K562 (cell line): ENCODE measurements around the gene LYPLA2. TPM values are rescaled to one million over a fixed set of nuclear protein-coding genes. Genes with fewer than 3 reads are reported as not detected.

Experiments
- ATAC-seq: fragments of 200-7000 bp; cut with Tn5 transposase; 3 replicates; pipeline ENCODE4 v1.9.1; 2020; ENCODE audit warnings: moderate library complexity
- BruUV-seq: library from RNA; stranded (reverse); fragments of 400-500 nt; replicated peaks from 2 replicates; lab custom pipeline; 2021; lab: Mats Ljungman, UMichigan
- CTCF ChIA-PET: fragments of 300-600 bp; formaldehyde crosslinking; extraction: SDS; loops from one replicate; lab custom pipeline; 2021; ENCODE audit warnings: low intra/inter-chr PET ratio; lab: Yijun Ruan, JAX
- POLR2A ChIA-PET: fragments of 300-600, 350-650 bp; sonication (Branson Sonifier 250); formaldehyde crosslinking; extraction: SDS; loops from one replicate; lab custom pipeline; 2021; ENCODE audit warnings: antibody characterized with exemption, inconsistent platforms; lab: Yijun Ruan, JAX
- DNase-seq, 4 experiments: peaks; one replicate each; pipeline versions ENCODE4 v3.0.0 to v3.0.0-alpha.2; 2011 to 2018; ENCODE audit warnings: low spot score in 3 of 4, mixed read lengths in 3 of 4; ENCODE audit errors: extremely low read depth in 1 of 4
- FAIRE-seq: peaks from 2 replicates; lab custom pipeline; 2011; peaks lifted over from hg19 to GRCh38; lab: Jason Lieb, UNC
- H2AFZ ChIP-seq: 2 replicates; pipeline ENCODE4 v1.6.0; 2011; ENCODE audit warnings: low read depth, low read length, control low read depth, inconsistent platforms
- H3K27ac ChIP-seq: fragments of 200-600 bp; 3 replicates; pipeline ENCODE4 v1.8.0; 2011; ENCODE audit warnings: low read depth, mild to moderate bottlenecking, control low read depth, inconsistent platforms, low read length, moderate library complexity, mixed read lengths; ENCODE audit errors: extremely low read depth
- H3K27me3 ChIP-seq, 2 experiments: fragments of 300-600 bp in 1 of 2; 2 replicates in 1 of 2; 3 replicates in 1 of 2; pipeline versions ENCODE4 v1.6.0 to v1.8.0; 2011; ENCODE audit warnings: inconsistent platforms in 2 of 2, low read length in 2 of 2, mild to moderate bottlenecking in 1 of 2, mixed read lengths in 1 of 2, moderate library complexity in 1 of 2; ENCODE audit not compliant: control insufficient read depth in 2 of 2, insufficient read depth in 2 of 2
- H3K36me3 ChIP-seq: fragments of 300-600 bp; 3 replicates; pipeline ENCODE4 v1.8.0; 2011; ENCODE audit warnings: mild to moderate bottlenecking, low read length, inconsistent platforms; ENCODE audit not compliant: control insufficient read depth, insufficient read depth
- H3K4me1 ChIP-seq, 2 experiments: fragments of 200-600 bp in 1 of 2; replicated peaks in 1 of 2; 2 replicates in 1 of 2; 3 replicates in 1 of 2; pipeline versions ENCODE4 v1.5.1 to v1.8.0; 2011; ENCODE audit warnings: inconsistent platforms in 2 of 2, low read length in 2 of 2, mild to moderate bottlenecking in 1 of 2, mixed read lengths in 1 of 2, moderate library complexity in 1 of 2; ENCODE audit not compliant: control insufficient read depth in 2 of 2, insufficient read depth in 2 of 2
- H3K4me2 ChIP-seq: 2 replicates; pipeline ENCODE4 v1.6.1; 2011; ENCODE audit warnings: low read length, control low read depth, inconsistent platforms, mixed read lengths; ENCODE audit not compliant: insufficient read depth
- H3K4me3 ChIP-seq: fragments of 200-600 bp; sonication (generic), shearing (Covaris generic); 2 replicates; pipeline ENCODE4 v1.5.1; 2016; ENCODE audit warnings: control low read depth, inconsistent platforms
- H3K79me2 ChIP-seq: fragments of 200-600 bp; 3 replicates; pipeline ENCODE4 v1.8.0; 2011; ENCODE audit warnings: low read length, inconsistent platforms; ENCODE audit not compliant: control insufficient read depth, insufficient read depth
- H3K9ac ChIP-seq, 2 experiments: 2 replicates each; pipeline versions ENCODE4 v1.6.0 to v1.6.1; 2011; ENCODE audit warnings: low read depth in 2 of 2, low read length in 2 of 2, control low read depth in 1 of 2, inconsistent platforms in 1 of 2, mild to moderate bottlenecking in 1 of 2, mixed read lengths in 1 of 2; ENCODE audit not compliant: insufficient read depth in 1 of 2
- H3K9me1 ChIP-seq: one replicate; pipeline ENCODE4 v1.6.0; 2011; ENCODE audit warnings: inconsistent platforms, mild to moderate bottlenecking, low read length, moderate library complexity; ENCODE audit not compliant: control insufficient read depth, insufficient read depth
- H3K9me3 ChIP-seq: replicated peaks from 2 replicates; pipeline ENCODE4 v1.5.1; 2011; ENCODE audit warnings: low read depth, low read length, inconsistent platforms; ENCODE audit not compliant: control insufficient read depth, insufficient read depth
- H4K20me1 ChIP-seq: replicated peaks from 2 replicates; pipeline ENCODE4 v1.6.1; 2011; ENCODE audit warnings: low read length, inconsistent platforms, mixed read lengths; ENCODE audit not compliant: control insufficient read depth, insufficient read depth
- POLR2G ChIP-seq: fragments of 200-400 bp; formaldehyde crosslinking; IDR thresholded peaks from 2 replicates; pipeline ENCODE4 v1.6.1; 2017; ENCODE audit warnings: low read depth, mild to moderate bottlenecking, antibody characterized with exemption, low read length, moderate library complexity
- RBBP5 ChIP-seq: fragments of 200-600 bp; sonication (generic); IDR thresholded peaks from 2 replicates; pipeline ENCODE4 v1.6.1; 2012; ENCODE audit warnings: borderline replicate concordance, mild to moderate bottlenecking, low read length, control low read depth, inconsistent platforms; ENCODE audit not compliant: insufficient read depth, poor library complexity, severe bottlenecking
- RBFOX2 ChIP-seq: fragments of 200-400 bp; formaldehyde crosslinking; IDR thresholded peaks from 2 replicates; pipeline ENCODE4 v1.6.1; 2017; ENCODE audit warnings: low read depth, mild to moderate bottlenecking, low read length, moderate library complexity
- RBM22 ChIP-seq: fragments of 200-400 bp; formaldehyde crosslinking; IDR thresholded peaks from 2 replicates; pipeline ENCODE4 v1.6.1; 2018; ENCODE audit warnings: low read length, low read depth; ENCODE audit not compliant: poor library complexity, severe bottlenecking
- ZNF263 ChIP-seq: sonication (generic); formaldehyde crosslinking; IDR thresholded peaks from 2 replicates; pipeline ENCODE4 v1.8.0; 2022; ENCODE audit warnings: mild to moderate bottlenecking, missing genetic modification reagents, borderline replicate concordance
- WGBS: fragments of 100-300 bp; shearing (Covaris generic); methylation state at CpG from one replicate; pipeline ENCODE4 v1.1.6; 2016; ENCODE audit warnings: low coverage, mixed read lengths; ENCODE audit not compliant: insufficient coverage; ENCODE audit errors: missing lambda C conversion rate; 5-methylcytosine and 5-hydroxymethylcytosine counted together
- in situ Hi-C: fragments of 300-500 bp; cut with MboI; formaldehyde crosslinking; loops from 4 replicates; pipeline ENCODE4 v1.15.0; 2018; ENCODE audit warnings: inconsistent platforms, mixed read lengths
- intact Hi-C: fragments of 100-400 bp; cut with micrococcal nuclease; formaldehyde crosslinking; loops from 2 replicates; pipeline ENCODE4 v1.14.2; 2022
- polyA plus RNA-seq, 8 experiments: library from polyadenylated mRNA; depleted of rRNA in 4 of 8; stranded (reverse) in 5 of 8; unstranded in 3 of 8; fragments of >200 nt; fragmentation: Nextera tagmentation in 2 of 8; fragmentation: Illumina TruSeq in 1 of 8; extraction: Ambion mirVana in 2 of 8; extraction: Trizol in 1 of 8; gene quantifications; 2 replicates each; pipeline versions ENCODE4 v1.2.1 to v1.2.3, GENCODE V29; 2011 to 2014; ENCODE audit warnings: inconsistent platforms in 1 of 8, missing spikeins in 1 of 8
- total RNA-seq, 7 experiments: library from RNA; depleted of rRNA in 6 of 7; stranded (reverse); fragments of >200 nt in 6 of 7; fragmentation: Illumina TruSeq in 2 of 7; extraction: Trizol in 2 of 7; gene quantifications; 2 replicates each; pipeline versions ENCODE4 v1.2.1 to v1.2.3, GENCODE V29; 2011 to 2021; ENCODE audit warnings: low replicate concordance in 1 of 7

The LYPLA2 gene
- total and polyA plus RNA-seq, 9 of the 15 experiments (the other 6 are each of a cell fraction or from before 2014, with no cell fraction given) = 3.9 to 128 (median 60.1) TPM

DNA sequence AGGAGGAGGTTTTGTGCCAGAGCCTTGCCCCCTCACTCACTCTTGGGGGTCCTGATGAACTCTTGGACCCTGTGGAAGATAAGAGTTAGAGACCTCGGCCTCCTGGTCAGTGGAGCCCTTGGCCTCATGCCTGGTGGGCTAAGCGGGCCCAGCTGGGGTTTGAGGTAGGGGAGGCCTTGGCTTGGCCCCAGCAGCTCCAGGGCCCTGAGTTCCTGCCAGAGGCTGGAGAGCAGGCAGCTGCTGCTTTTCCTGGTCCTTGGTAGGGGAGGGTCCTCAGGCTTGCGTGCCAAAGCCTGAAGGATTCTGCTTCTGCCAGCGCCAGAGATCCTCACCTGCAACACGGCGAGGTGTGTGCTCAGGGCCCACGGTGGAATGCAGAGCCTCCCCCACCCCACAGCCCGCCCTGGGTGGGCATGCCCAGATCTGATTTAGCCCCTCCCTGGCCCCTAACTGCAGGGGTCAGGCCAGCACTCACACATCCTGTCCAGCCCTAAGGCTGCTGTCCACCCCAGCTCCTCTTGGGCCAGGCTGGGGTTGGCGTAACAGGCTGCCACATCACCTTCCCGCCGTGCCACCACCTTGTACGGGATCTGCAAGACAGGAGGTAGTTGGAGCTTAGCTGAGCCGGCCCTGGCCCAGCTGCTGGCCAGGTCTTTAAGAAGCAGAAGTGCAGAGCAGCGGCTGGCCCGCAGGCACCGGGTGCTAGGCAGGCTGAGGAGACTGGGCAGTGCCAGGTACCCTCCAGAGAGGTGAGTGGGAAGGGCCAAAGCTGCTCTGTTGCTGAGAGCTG is 4.9 kb downstream of the LYPLA2 start:
- no TSS peak for BruUV-seq
- no peaks in the 10 kb centered on the region for H3K9me3 ChIP-seq
- ChIA-PET CTCF (no interaction called here), POLR2A (interaction anchor here (0.6 to 10.2 kb wide), 3 partner anchors 11 to 348 kb away, joined by 3 to 197 read pairs (median 3); partner anchors contain the start of gene PITHD1)
- no peak for ATAC-seq
- H3K4me3 ChIP-seq = no peak overlapping the region
- no peak for DNase-seq
- peaks cover 3% of the 10 kb centered on the region; the same call in 1 of the 2 replicates for H4K20me1 ChIP-seq
- in situ Hi-C loops = no loop called here
- H3K79me2 ChIP-seq = peaks cover 46% of the 10 kb centered on the region
- no peak overlapping the region for H3K4me2 ChIP-seq
- WGBS = 89% methylated on average over 14 of the region's 16 CpGs
- FAIRE-seq = no peak
- TF ChIP-seq RBFOX2 (peak; percentile 59), POLR2G (peak; percentile 75), ZNF263 (no peak), RBM22 (peak; percentile 51), RBBP5 (no peak)
- TF ChIP-seq, all 486 proteins: peak for 3
- intact Hi-C loops = no loop called here
- Histone ChIP-seq H3K4me1 (peaks cover 27 to 68% of the 10 kb centered on the region in 2 experiments), H3K27ac (no peak overlapping the region), H3K36me3 (peaks cover 62% of the 10 kb centered on the region; the same call in 2 of the 3 replicates), H3K9ac (peak overlapping the region in 1 of 2 experiments; percentile 33; a peak in 1 of 4 replicates), H2AFZ (no peak overlapping the region), H3K9me1 (peaks cover 5% of the 10 kb centered on the region), H3K27me3 (no peaks in the 10 kb centered on the region)
